Amygdala (tissue), 56 donors: ENCODE data around the gene HIF3A.
"Not testable (repeated sequence)": the region's sequence is repeated elsewhere in the genome, so short reads cannot be mapped to it uniquely, and the experiment has no call there.

Experiments
- DNase-seq, 56 donors: peaks; one replicate each; lab custom pipeline; 2025; lab: John Stamatoyannopoulos, UW

HIF3A gene

GRCh38 chr19:46296722-46297461 is at the start of gene HIF3A:
HIF3A (plus strand) TSS chr19:46297042; CDS start chr19:46297077, 35 bp downstream.
- peak in 45 of 56 donors; percentile 4 to 78 (median 33) for DNase-seq

GRCh38 chr19:46250076-46250735 is 46.6 kb upstream of the HIF3A start:
- no peak for DNase-seq

- no peak for DNase-seq
Observed at GRCh38 chr19:46251416-46251815, 45.4 kb upstream of the HIF3A start.

GRCh38 chr19:46254776-46255175 is 42.1 kb upstream of the HIF3A start:
- DNase-seq, result no peak

- no peak for DNase-seq
Observed at GRCh38 chr19:46256855-46257254, 40.0 kb upstream of the HIF3A start.

- DNase-seq, result not testable (repeated sequence)
Observed at GRCh38 chr19:46261501-46261900, 35.3 kb upstream of the HIF3A start.

GRCh38 chr19:46262684-46263296 is 34.1 kb upstream of the HIF3A start:
- not testable (repeated sequence) for DNase-seq

GRCh38 chr19:46264801-46265200 is 32.0 kb upstream of the HIF3A start:
- not testable (repeated sequence) for DNase-seq

- peak in 50 of 56 donors; percentile 2 to 84 (median 32) for DNase-seq
Observed at GRCh38 chr19:46265217-46265828, 31.5 kb upstream of the HIF3A start.

GRCh38 chr19:46269101-46269500 is 27.7 kb upstream of the HIF3A start:
- DNase-seq, result no peak

- no peak for DNase-seq
Observed at GRCh38 chr19:46270521-46271256, 26.2 kb upstream of the HIF3A start.

GRCh38 chr19:46271481-46272197 is 25.2 kb upstream of the HIF3A start:
- no peak for DNase-seq

GRCh38 chr19:46273931-46274330 is 22.9 kb upstream of the HIF3A start:
- DNase-seq, result not testable (repeated sequence)

- no peak for DNase-seq
Observed at GRCh38 chr19:46279177-46279576, 17.7 kb upstream of the HIF3A start.

- DNase-seq, result no peak
Observed at GRCh38 chr19:46283771-46284170, 13.1 kb upstream of the HIF3A start.

- DNase-seq, result no peak
Observed at GRCh38 chr19:46284635-46285034, 12.2 kb upstream of the HIF3A start.

GRCh38 chr19:46287585-46287984 is 9.3 kb upstream of the HIF3A start:
- DNase-seq, result no peak

GRCh38 chr19:46288896-46289588 is 7.8 kb upstream of the HIF3A start:
- DNase-seq, result peak in 1 of 56 donors; percentile 3
